ENCODE measurements around the gene PSORS1C2.

GRCh38 chr6:31179042-31179386 lies 40.1 kb upstream of the PSORS1C2 start:
- no peak for TF ChIP-seq CTCF (IDR thresholded peaks at IDR 0.05)
- no peak for TF ChIP-seq POLR2A (IDR thresholded peaks at IDR 0.05)

Measured in ovary (tissue), 3 donors.